ENCODE data around the gene SFTPD.

SFTPD gene

DNA sequence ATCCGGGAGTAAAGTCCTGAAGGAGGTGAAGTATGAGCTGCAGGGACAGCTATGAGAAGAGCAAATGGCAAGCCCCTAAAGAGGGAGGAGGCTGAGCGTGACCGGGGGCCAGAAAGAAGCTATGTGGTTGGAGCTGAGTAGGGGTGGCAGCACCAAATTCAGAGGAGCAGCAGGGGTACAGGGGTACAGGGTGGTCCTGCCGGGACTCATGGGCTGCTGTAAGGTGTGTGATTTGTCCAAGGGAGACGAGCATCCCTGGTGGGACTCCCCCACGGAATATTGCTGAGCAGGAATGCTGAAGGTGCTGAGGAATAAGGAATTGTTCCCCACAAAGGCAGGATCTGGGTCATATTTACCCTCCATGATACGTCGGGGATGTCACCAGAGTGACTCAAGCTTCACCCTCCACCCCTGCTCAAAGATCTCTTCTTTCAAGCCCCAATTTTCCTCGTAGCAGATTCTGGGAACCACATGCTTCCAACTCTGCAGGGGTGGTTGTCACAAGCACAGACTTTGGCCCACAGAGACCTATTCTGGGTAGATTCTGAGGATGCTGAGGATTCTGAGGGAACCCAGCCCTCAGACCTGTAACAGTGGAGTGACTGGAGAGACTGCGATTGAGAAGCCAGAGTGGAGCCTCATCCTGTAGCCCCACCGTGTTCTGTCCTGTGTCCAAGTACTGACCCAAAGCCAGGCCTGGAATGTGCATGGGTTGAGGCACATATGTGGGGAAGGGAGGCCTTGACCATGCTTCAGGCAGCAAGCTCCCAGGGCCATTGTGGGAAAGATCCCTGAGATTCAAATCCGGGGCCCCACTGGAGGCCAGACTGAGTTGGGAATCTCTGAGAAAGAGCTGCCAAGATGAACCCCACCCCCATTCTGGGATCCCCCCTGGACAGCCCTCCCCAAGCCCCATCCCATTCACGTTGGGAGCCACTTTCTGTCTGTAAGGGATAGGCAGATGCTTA, 4.2 kb downstream of the SFTPD start:
- DNase-seq: no peak

DNA sequence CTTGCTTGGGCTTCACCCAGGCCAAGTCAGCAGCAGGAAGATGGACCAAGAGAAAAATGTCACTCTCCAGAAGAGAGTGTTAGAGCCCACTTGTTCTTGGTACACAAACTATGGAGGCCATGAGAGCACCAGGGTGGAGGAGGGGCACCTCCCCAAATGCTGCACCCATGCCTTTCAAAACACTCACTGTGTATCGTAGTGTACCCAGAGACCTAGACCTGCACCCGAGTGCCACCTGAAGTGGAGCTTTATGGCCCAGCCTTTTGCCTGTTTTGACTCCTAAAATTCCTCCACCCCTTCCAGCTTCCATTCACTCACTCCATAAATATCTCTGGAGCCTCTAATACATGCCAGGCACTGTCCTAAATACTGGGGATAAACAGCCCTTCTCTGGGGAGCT, 5.0 kb downstream of the SFTPD start:
- no peak for DNase-seq

DNA sequence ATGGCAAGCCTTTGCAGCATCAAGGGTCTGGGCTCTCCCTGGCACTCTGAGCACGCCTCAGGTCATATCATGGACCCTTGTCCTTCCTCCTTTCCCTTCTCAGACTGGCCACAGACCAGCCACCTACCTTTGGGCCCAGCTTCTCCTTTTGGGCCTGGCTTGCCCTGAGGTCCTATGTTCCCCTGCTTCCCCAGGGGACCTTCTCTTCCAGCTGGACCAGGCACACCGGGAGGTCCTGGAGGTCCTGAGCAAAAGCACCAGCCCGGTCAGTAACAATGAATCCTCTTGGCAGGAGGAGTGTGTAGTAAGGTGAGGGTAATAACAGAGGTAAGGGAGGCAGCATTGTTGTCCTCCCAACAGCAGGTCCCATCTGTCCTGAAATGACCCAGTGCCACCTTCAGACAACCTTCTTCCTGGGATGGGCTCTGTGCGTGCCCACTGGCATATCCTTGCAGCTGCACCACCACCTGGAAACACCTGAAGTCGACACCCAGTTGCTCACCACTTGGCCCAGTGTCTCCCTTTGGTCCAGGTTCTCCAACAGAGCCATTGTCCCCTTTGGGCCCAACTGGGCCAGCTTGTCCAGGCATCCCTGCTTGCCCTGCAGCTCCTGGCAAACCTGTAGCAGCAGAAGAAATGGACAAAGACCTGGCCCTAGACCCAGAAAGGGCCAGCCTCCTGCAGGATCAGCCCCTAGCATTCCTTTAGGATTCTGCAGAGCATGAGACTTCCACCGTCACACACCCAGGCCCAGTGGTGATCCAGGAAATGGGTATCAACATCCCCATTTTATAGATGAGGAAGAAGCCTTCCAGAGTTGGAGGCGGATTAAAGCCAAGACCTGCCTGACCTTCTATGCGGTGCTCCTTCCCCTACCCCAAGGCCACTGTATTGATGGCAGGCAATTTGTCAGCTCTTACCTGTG, 6.4 kb downstream of the SFTPD start:
- DNase-seq: no peak

DNA sequence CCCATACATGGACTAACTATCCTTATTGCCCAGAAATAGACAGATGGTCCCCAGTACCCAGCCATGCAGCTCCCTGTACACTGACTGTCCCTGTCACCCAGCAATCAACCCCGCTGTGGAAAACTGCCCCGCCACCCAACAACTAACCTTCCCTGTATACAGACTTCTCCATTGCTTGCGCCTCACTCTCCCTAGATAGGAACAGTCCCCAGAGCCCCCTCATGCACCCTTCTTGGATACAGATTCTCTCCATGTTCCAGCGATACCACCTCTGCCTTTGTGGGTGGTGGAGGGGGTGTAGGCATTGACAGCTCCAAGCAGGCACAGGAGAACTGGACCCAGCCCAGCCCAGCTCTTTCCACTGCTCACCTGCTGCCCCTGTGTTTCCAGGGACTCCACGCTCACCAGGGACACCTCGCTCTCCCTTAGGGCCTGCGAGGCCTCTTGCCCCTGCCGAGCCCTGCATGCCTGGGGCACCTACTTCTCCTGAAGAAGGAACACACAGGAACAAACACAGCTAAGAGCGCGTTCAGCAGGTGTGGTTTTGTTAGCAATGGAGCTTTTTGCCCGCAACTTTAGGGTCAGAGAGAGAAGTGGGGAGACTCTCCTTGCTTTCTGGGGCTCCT, 7.2 kb downstream of the SFTPD start:
- no peak for DNase-seq

DNA sequence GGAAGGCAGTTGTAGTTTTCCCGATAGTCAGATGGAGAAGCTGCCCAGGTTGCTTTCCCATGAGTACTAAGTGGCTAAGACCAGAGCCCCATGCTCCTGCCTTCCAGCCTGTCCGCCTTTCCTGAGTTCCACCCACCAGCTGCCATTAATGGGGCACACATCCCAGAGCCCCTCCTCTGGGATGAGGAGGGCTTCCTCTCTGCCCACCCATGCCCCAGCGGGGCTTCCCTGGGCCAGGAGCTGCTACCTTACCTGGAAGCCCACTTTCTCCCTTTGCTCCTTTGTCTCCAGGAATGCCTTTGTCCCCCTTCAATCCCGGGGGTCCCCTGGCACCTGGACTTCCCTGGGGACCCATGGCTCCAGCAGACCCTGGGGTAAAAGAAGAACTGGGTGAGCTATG, 7.8 kb downstream of the SFTPD start:
- no peak for DNase-seq

DNA sequence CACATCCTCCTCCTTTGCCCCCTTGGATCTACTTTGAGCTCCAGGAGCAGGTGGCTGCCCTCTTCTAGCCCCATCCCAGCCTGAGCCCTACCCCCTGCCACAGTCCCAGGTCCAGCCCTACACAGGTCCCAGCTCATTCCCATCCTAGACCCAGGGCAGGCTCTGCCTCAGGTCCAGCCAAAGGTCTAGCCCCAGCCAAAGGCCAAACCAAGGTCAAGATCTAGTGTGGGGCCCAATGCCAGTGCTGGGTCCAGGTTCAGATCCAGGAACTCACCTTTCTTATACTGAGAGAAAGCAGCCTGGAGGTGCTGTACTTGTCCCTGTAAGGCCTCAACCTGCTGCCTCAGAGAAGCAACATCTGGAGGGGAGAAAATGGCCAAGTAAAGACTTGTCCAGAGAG, 8.5 kb downstream of the SFTPD start:
- no peak for DNase-seq

DNA sequence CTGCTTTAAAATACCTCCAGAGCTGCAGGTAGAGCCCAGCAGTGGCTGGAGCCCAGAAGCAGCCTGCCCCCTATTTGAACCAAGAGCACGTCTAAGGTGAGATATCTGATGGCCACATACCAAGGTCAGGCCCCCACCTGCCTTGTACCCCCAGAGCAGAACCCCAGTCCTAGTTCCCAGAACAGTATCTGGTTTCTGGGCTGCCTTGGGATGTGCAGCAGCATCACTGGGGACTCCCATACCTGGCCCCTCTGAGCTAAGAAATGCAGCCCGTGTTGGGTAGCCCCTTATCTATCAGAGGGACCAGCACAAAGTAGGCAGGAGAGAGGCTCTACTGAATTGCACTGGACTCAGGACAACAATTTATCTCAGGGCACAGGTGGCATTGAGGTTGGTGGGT, 8.9 kb downstream of the SFTPD start:
- no peak for DNase-seq

DNA sequence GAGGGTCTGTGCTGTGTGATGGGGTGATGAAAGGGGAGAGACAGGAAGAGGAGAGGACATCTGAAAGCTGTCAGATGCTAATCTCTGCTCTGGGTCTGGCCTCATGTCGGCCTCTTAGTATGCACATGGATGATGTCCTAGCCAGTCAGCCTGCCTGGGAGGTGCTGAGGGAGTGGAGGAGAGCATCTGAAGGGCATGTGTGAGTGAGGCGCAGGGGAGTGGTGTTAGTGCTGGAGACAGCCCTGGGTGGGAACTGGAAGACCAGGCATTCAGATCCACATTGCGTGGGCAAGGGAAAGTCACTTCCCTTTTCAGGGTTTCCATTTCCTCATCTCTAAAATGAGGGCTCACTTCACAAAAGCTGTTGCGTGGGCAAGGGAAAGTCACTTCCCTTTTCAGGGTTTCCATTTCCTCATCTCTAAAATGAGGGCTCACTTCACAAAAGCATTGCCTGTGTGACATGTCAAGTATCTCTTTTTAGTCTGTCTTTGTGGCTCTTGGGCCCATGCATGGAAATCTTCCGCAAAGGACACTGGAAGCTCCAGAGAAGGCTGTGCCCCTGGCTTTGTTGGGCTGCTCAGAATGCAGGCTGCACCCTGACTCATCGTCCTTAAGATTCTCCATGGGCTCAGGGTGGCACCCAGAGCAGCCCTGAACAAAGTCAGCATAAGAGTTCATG, 10.0 kb downstream of the SFTPD start:
- no peak for DNase-seq

DNA sequence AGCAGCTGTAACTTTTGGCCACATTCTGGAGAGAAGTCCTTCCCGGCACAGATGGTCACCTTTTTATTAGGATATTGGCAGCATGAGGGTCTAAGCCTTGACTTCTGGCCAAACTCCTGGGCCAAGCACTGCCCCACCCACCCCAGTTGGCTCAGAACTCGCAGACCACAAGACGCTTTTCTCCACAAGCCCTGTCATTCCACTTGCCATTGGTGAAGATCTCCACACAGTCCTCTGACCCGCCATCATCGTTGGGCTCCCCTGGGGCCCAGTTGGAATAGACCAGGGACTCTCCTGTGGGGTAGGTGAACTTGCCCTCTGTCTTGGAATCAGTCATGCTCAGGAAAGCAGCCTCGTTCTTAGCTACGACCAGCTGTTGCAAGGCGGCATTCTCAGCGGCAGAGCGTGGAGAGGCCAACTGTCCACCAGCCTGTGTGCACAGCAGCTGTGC, 11.2 kb downstream of the SFTPD start:
- no peak for DNase-seq

DNA sequence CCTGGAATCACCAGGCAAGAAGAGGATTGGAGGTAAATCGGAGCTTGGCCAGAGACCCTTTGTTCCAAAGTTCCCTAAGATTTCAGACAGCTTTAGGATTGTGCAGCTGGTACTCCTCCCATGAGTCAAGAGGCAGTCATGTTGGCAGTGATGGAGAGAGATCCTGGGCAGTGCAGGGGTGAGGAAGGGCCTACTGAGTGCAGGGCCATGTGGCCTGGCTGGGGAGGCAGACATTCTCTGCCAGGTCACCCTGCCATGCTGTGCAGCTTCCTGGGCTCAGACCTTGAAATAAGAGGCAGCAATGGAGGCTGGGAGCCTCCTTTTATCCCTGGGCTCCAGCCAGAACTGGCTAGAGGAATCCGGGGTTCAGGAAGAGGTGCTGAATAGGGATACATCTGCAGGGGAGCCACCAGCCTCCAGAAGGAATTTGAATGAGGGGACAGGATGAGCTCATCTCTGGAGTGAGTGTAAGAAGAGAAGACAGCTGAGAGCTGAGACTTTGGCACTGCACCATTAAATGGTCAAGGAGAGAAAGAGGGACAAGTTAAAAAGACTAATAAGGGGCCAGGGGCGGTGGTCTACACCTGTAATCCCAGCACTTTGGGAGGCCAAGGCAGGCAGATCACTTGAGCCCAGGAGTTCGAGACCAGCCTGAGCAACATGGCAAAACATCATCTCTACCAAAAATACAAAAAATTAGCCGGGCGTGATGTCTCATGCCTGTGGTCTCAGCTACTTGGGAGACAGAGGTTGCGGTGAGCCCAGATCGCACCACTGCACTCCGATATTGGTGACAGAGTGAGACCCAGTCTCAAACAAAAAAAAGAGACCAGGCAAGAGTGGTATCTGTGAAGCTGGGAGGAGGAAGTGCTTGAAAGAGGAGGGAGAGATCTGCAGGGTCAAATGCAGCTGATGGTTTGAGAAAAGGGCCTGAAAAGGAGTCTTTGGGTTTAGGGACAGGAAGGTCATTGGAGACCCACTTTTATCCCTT, 12.0 kb downstream of the SFTPD start:
- no peak for DNase-seq

DNA sequence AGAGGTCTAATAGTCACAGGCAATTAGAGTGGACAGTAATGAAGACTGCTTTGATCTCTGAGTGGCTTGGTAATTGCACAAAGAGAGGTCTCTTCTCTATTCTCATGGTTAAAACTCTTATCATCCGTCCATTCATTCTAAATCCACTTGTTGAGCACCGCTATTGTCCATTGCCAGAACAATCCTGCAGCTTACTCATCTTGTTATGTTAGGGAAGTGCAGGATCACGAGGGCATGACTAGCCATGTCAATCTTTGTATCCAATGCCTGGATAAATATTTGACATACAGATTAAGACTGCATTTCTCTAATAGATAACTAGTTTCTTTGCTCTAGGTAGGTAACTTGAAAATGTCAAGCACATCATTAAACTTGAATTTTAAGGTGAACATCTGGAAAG, 14.9 kb downstream of the SFTPD start:
- DNase-seq: no peak

DNA sequence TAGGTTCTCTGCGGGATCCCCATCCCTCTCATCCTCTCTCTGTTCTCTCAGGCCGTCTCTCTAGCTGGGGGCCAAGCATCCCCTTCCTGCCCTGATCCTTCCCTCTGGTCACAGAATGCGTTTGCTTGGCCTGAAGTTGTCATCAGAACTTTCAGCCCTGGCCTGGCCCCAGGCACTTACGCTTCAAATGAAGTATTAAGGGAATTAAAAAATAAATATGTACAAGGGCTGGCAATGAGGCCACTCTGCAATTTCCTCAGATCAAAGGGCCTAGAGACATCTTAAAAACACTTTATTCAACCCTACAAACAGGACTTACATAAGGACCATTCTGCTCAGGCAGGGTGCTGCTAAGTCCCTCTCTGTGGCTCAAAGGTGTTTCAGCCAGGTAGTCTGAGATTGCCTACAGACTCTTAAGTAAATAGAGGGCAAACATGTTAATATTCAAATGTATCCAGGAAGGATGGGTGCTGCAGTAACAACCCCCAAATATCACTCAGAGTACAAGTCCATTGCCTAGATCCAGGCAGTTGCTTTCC, 16.0 kb downstream of the SFTPD start:
- DNase-seq: no peak

DNA sequence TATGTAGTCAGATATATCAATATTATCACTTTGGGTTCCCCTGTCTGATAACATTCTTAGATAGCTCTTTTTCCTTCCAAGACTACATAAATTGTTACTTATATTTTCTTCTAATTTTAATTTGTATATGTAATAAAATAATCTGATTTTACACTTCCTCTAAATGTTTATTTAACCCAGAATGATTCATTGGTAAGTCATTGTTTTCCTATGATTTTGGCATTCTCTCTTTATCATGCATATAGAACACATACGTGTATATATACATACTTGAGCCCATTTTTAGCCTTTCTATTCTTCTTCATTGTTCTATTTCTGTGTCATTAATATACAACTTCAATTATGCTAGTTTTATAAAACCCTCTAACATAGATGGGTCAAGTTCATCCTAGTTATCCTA, 16.6 kb downstream of the SFTPD start:
- DNase-seq: no peak

DNA sequence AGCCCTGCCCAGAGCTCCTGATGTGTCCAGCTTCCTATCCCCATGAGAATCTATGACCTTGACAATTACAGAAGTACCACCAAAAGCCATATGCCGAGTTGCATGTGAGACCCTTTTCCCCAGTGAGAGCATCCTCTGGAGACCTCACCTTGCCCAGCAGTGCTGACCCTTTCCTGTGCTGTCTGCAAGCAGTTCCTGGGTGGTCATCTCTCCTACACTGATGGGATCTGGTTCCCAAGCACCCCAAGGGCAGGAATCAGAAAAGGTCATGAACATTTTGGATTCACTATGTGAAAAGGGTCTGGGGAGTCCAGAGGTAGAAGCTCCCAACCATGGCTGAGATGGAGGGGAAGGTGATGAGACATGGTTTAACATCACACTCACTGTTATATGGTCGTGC, 18.2 kb downstream of the SFTPD start:
- DNase-seq: no peak

DNA sequence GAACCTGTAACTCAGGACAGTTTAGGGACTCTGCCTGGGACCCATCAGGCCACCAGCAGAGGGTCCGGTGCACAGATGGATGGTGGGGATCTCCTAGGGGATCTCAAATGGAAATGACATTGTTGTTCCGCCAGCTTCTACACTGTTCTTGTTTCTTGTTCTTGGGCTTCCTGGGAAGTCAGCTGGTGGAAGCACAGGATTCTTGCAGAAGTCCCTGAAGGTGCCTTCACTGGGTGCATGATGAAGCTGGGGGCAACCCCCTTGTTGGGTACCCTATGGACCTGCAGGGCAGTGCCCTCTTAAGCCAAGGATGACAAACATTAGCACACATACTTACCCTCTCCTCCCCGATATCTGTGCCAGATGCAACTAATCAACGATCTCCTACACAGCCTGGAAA, 18.6 kb downstream of the SFTPD start:
- DNase-seq: no peak

DNA sequence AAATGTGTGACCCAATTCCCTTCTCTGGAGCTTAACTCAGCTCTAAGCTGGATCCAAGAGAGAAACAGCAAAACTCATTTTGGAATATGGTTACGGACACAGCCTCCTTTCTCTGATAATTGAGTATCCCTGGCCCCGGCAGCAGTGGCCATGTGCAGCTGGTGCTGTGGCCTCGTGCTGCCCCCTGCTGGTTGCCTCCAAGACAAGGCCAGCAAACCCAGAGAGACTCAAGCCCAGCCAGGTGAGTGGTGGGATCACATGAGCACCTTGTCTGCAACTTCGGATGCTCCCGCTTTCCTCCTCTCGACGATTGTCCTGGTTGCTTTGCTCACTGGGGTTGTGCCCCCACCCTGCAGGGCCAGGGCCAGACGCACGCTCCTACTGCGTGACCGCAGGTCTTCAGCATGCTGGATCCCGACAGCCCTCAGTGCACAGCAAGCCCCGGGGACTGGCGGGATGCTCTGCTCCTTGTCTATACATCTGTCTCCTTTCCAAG, 19.4 kb downstream of the SFTPD start:
- DNase-seq: peak; percentile 19

DNA sequence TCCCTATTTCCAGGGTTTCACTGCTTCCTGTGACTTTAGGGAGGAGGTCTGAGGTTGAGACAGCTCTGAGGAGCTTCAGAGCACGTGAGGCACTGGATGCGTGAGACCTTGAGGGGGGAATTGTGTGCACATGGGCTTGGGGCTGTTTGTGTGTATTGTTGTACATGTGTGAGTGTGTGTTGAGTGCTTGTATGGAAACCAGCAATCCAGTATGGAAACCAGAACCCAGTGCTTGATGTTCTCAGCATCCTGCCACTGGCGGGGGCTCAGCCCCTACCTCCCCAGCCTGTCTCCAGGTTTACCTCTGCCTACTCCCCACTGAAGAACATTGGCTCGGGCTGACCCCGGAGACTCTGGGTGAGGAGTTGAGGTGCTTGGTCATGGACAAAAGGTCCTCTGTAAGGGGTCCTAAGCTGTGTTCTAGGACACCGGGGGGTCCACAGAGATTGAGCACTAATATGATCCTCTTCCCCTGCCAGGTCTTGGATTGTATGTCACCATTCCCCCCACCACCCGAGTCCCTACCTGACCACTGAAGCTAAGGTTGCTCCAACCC, 20.8 kb downstream of the SFTPD start:
- DNase-seq: no peak

DNA sequence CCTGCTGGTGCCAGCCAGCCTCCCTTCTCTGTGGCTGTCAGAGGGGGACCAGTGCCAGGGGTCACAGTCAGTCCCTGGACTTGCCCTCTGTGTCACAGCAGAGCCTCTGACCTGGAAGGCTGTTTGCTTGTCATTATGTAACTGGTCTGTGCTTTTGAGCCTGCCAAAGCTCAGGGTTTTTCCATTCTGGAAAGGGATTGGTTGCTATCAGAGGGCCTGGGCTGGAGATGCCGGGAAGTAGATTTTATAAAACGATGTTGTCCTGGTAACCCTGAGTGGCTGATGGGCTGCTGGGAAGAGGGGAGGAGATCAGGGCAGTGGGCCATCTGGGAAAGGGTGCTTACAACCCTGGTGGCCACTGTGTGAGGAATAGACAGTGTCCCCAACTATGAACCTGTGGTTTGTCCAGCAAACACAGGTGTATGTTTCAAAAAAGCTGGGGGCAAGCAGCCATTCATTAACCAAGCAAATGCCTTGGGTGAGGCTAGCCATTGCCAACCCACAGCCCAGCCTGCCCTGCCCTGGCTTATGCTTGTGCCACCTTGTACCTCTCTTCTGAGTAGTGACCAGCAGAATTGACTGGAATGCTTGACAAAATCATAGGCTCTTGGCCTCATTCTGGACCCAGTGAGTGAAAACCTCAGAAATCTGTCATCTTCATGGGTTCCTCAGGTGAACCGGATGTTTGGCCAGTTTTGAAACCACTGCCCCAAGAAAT, 21.6 kb downstream of the SFTPD start:
- DNase-seq: no peak

DNA sequence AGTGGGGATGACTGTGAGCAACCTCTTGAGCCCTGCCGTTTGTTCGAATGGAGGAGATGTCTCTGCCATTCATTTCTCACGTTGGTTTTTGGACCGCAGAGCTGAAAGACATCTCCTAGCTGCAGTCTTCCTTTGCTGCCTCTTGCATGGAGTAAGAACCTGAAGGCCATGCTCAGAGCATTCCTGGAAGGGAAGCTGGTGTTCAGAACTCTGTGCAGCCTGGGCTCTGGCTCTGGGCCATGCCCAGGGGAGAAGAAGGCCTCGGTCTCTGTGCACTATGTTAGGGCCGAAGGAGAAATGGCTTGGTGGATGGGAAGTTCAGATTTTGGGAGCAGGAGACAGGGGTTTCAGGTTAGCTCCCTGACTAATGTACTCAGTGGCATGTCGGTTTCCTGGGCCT, 22.9 kb downstream of the SFTPD start:
- no peak for DNase-seq

DNA sequence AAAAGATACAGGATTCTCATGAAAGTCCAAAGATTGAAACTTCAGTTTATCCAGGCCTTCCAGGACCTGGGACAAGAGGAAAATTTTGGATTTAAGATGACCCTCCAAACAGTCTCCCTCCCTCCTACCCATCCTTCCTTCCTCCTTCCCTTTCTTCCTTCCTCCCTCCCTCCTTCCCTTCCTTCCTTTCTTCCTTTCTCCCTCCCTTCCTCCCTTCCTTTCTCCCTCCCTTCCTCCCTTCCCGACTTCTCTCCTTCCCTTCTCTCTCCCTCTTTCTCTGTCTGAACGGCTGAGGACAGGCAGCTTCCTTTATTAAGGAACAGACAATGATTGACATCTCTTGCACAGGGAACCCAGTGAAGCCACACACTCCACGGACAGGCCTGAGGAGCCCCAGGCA, 23.3 kb downstream of the SFTPD start:
- no peak for DNase-seq

All from NCI-H187 (cell line).